Measurements from ENCODE around the gene SETDB1.

DNA sequence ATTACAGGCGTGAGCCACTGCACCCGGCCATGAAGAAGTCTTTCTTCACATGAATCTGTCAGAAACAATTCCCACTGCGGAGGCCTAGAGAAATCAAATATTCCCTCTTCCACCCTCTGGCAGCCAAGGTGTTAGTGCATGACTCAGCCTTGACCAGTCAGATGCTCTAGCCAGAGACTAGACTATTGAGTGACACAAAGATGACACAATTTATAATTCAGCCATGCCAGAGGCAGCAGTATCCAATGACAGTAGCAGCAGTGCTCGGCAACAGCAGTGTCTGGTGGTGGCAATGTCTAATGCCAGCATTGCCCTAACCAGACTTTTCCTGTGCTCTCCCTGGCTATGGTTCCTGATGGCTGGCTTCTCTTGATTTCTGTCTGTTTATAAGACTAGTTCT is 30.5 kb upstream of the SETDB1 start:
- no peak for TF ChIP-seq POLR2A (IDR thresholded peaks at IDR 0.05; ENCODE audit: low read depth, low read length)
- no peak for TF ChIP-seq POLR2AphosphoS5 (IDR thresholded peaks at IDR 0.05; ENCODE audit: low read depth, low read length)

All from GM12891 (cell line).